WTC11 (cell line): ENCODE data around the gene GBP7. TPM values are rescaled to one million over a fixed set of nuclear protein-coding genes. Genes with fewer than 3 reads are reported as not detected.

Experiments
- ATAC-seq: fragments of 200-7000 bp; cut with Tn5 transposase; 2 replicates; pipeline ENCODE4 v1.10.0; 2021; ENCODE audit warnings: mild to moderate bottlenecking, moderate library complexity
- CTCF ChIA-PET: fragments of 300-600 bp; sonication (Branson Sonifier 250); formaldehyde crosslinking; loops from one replicate; lab custom pipeline; 2021; ENCODE audit warnings: antibody characterized with exemption; lab: Charles Lee
- POLR2A ChIA-PET: fragments of 350-600 bp; sonication (Branson Sonifier 250); formaldehyde crosslinking; loops from one replicate; lab custom pipeline; 2021; ENCODE audit warnings: antibody characterized with exemption; lab: Charles Lee
- DNase-seq: peaks from one replicate; pipeline ENCODE4 v3.0.0; 2021; ENCODE audit warnings: low spot score
- H3K27ac Mint-ChIP-seq: 2 replicates; pipeline ENCODE4 v1.8.0; 2021; ENCODE audit warnings: mixed read lengths
- H3K27me3 Mint-ChIP-seq: 2 replicates; pipeline ENCODE4 v1.8.0; 2021; ENCODE audit warnings: low read depth, mild to moderate bottlenecking, moderate library complexity, mixed read lengths
- H3K36me3 Mint-ChIP-seq: 2 replicates; pipeline ENCODE4 v1.8.0; 2021; ENCODE audit warnings: mixed read lengths
- H3K4me1 Mint-ChIP-seq: 2 replicates; pipeline ENCODE4 v1.8.0; 2022; ENCODE audit warnings: mixed read lengths
- H3K4me3 Mint-ChIP-seq: 2 replicates; pipeline ENCODE4 v1.8.0; 2021; ENCODE audit warnings: mild to moderate bottlenecking, moderate library complexity, mixed read lengths
- H3K9me3 Mint-ChIP-seq: 2 replicates; pipeline ENCODE4 v1.8.0; 2021; ENCODE audit warnings: mixed read lengths
- ARID4B ChIP-seq: sonication (generic); formaldehyde crosslinking; IDR thresholded peaks from 2 replicates; pipeline ENCODE4 v1.8.0; 2023; ENCODE audit warnings: missing genetic modification reagents, mild to moderate bottlenecking, borderline replicate concordance
- CBFB ChIP-seq: sonication (generic); formaldehyde crosslinking; IDR thresholded peaks from 2 replicates; pipeline ENCODE4 v1.8.1; 2022; ENCODE audit warnings: mild to moderate bottlenecking, low read depth, missing genetic modification reagents
- CTCF ChIP-seq: fragments of 200-600 bp; IDR thresholded peaks from 2 replicates; pipeline ENCODE4 v1.8.0; 2022; ENCODE audit warnings: antibody characterized with exemption
- ELF4 ChIP-seq: sonication (generic); formaldehyde crosslinking; IDR thresholded peaks from 2 replicates; pipeline ENCODE4 v1.8.1; 2022; ENCODE audit warnings: low read depth, mild to moderate bottlenecking, moderate library complexity, missing genetic modification reagents
- FOXK1 ChIP-seq: sonication (generic); formaldehyde crosslinking; IDR thresholded peaks from 2 replicates; pipeline ENCODE4 v1.8.0; 2022; ENCODE audit warnings: mild to moderate bottlenecking, moderate library complexity, missing genetic modification reagents
- FOXP1 ChIP-seq: sonication (generic); formaldehyde crosslinking; IDR thresholded peaks from 2 replicates; pipeline ENCODE4 v1.8.0; 2022; ENCODE audit warnings: missing genetic modification reagents, mild to moderate bottlenecking, moderate library complexity, borderline replicate concordance
- GRHL2 ChIP-seq: fragments of 250-450 bp; sonication (Bioruptor Pico); IDR thresholded peaks from 2 replicates; pipeline ENCODE4 v1.8.0; 2022; ENCODE audit warnings: mild to moderate bottlenecking, moderate library complexity; ENCODE audit not compliant: insufficient replicate concordance, severe bottlenecking
- IRF1 ChIP-seq: sonication (generic); formaldehyde crosslinking; IDR thresholded peaks from 2 replicates; pipeline ENCODE4 v1.8.0; 2023; ENCODE audit warnings: missing genetic modification reagents
- JUN ChIP-seq: sonication (generic); formaldehyde crosslinking; IDR thresholded peaks from 2 replicates; pipeline ENCODE4 v1.8.0; 2023; ENCODE audit warnings: mild to moderate bottlenecking, missing genetic modification reagents
- MAX ChIP-seq: sonication (generic); formaldehyde crosslinking; IDR thresholded peaks from 2 replicates; pipeline ENCODE4 v1.8.0; 2022; ENCODE audit warnings: mild to moderate bottlenecking, missing genetic modification reagents
- NR1H2 ChIP-seq: sonication (generic); formaldehyde crosslinking; IDR thresholded peaks from 2 replicates; pipeline ENCODE4 v1.9.0; 2021; ENCODE audit warnings: mild to moderate bottlenecking, moderate library complexity, missing genetic modification reagents
- PREB ChIP-seq: sonication (generic); formaldehyde crosslinking; IDR thresholded peaks from 2 replicates; pipeline ENCODE4 v1.8.1; 2022; ENCODE audit warnings: mild to moderate bottlenecking, missing genetic modification reagents, moderate library complexity, borderline replicate concordance
- RORB ChIP-seq: fragments of 250-450 bp; sonication (Bioruptor Pico); IDR thresholded peaks from 2 replicates; pipeline ENCODE4 v1.9.0; 2021; ENCODE audit warnings: mild to moderate bottlenecking
- SMAD3 ChIP-seq: sonication (generic); formaldehyde crosslinking; IDR thresholded peaks from 2 replicates; pipeline ENCODE4 v1.8.0; 2022; ENCODE audit warnings: missing genetic modification reagents, mild to moderate bottlenecking, borderline replicate concordance
- SMAD4 ChIP-seq: sonication (generic); formaldehyde crosslinking; IDR thresholded peaks from 2 replicates; pipeline ENCODE4 v1.8.0; 2022; ENCODE audit warnings: mild to moderate bottlenecking, missing genetic modification reagents
- TCF7 ChIP-seq: sonication (generic); formaldehyde crosslinking; IDR thresholded peaks from 2 replicates; pipeline ENCODE4 v1.8.0; 2022; ENCODE audit warnings: mild to moderate bottlenecking, low read depth, missing genetic modification reagents, moderate library complexity
- USF2 ChIP-seq: sonication (generic); formaldehyde crosslinking; IDR thresholded peaks from 2 replicates; pipeline ENCODE4 v1.8.1; 2023; ENCODE audit warnings: mild to moderate bottlenecking, missing genetic modification reagents, moderate library complexity
- ZBTB21 ChIP-seq: sonication (generic); formaldehyde crosslinking; IDR thresholded peaks from 2 replicates; pipeline ENCODE4 v1.8.1; 2023; ENCODE audit warnings: mild to moderate bottlenecking, missing genetic modification reagents, borderline replicate concordance
- ZNF396 ChIP-seq: fragments of 250-450 bp; sonication (Bioruptor Pico); IDR thresholded peaks from 2 replicates; pipeline ENCODE4 v1.8.0; 2021; ENCODE audit warnings: mild to moderate bottlenecking, moderate library complexity, borderline replicate concordance
- total RNA-seq: library from RNA; stranded (reverse); gene quantifications from 3 replicates; pipeline ENCODE4 v1.2.3, GENCODE V29; 2021

GBP7 gene
- total RNA-seq, 1 experiment from 2014 or later: not detected

GRCh38 chr1:89125913-89126580 is 49.8 kb downstream of the GBP7 start, which contains the start of gene GBP2 (continued):
- TF ChIP-seq ARID4B (no peak), MAX (CRISPR knock-in tag) (no peak), GRHL2 (CRISPR knock-in tag) (no peak), CTCF (no peak), USF2 (CRISPR knock-in tag) (no peak), FOXP1 (CRISPR knock-in tag) (no peak), ZBTB21 (CRISPR knock-in tag) (no peak), SMAD3 (CRISPR knock-in tag) (no peak), JUN (CRISPR knock-in tag) (no peak)
- TF ChIP-seq, all 79 proteins: peak for 0

- ChIA-PET CTCF (interaction anchor here (1.5 kb wide), 1 partner anchor 40 kb away, joined by 3 read pairs; no protein-coding TSS in a partner anchor), POLR2A (no interaction called here)
- Mint-ChIP-seq H3K9me3 (0 out of 2 replicates have a peak, but pooled peaks cover 5% of the 10 kb centered on the region), H3K4me1 (no peaks in the 10 kb centered on the region), H3K27ac (no peak overlapping the region), H3K4me3 (no peak overlapping the region), H3K36me3 (no peaks in the 10 kb centered on the region), H3K27me3 (no peaks in the 10 kb centered on the region)
- TF ChIP-seq IRF1 (CRISPR knock-in tag) (no peak), TCF7 (CRISPR knock-in tag) (no peak), FOXP1 (CRISPR knock-in tag) (no peak), CBFB (CRISPR knock-in tag) (no peak), PREB (CRISPR knock-in tag) (no peak), RORB (CRISPR knock-in tag) (no peak), FOXK1 (CRISPR knock-in tag) (no peak), NR1H2 (CRISPR knock-in tag) (no peak), ZNF396 (CRISPR knock-in tag) (no peak), MAX (CRISPR knock-in tag) (no peak), ELF4 (CRISPR knock-in tag) (no peak), SMAD4 (CRISPR knock-in tag) (no peak)
- no peak for DNase-seq
- ATAC-seq: no peak
Measured at GRCh38 chr1:89125240-89125912, 50.4 kb downstream of the GBP7 start.
